MCF 10A (cell line): ENCODE data around the gene LOXL3. TPM values are rescaled to one million over a fixed set of nuclear protein-coding genes. Genes with fewer than 3 reads are reported as not detected.

Source experiments
- BruUV-seq: library from RNA; stranded (reverse); fragments of 400-500 nt; replicated peaks from 2 replicates; lab custom pipeline; 2021; lab: Mats Ljungman, UMichigan
- CTCF ChIA-PET: fragments of 300-600 bp; sonication (Branson Sonifier 250); formaldehyde crosslinking; extraction: SDS; loops from one replicate; lab custom pipeline; 2021; ENCODE audit warnings: antibody characterized with exemption, inconsistent platforms; lab: Yijun Ruan, JAX
- POLR2A ChIA-PET: fragments of 300-600, 350-650 bp; sonication (Branson Sonifier 250); formaldehyde crosslinking; extraction: SDS; loops from one replicate; lab custom pipeline; 2020; ENCODE audit warnings: antibody characterized with exemption, inconsistent platforms; lab: Yijun Ruan, JAX
- DNase-seq: peaks from one replicate; pipeline ENCODE4 v3.0.0-alpha.2; 2018; ENCODE audit not compliant: unreplicated experiment
- H3K27ac Mint-ChIP-seq: one replicate; pipeline ENCODE4 v1.8.0; 2022; ENCODE audit warnings: mild to moderate bottlenecking, low read depth, mixed read lengths; ENCODE audit not compliant: unreplicated experiment
- H3K27me3 Mint-ChIP-seq: one replicate; pipeline ENCODE4 v1.8.0; 2022; ENCODE audit warnings: mixed read lengths; ENCODE audit not compliant: insufficient read depth, unreplicated experiment
- H3K36me3 Mint-ChIP-seq: one replicate; pipeline ENCODE4 v1.8.0; 2022; ENCODE audit warnings: mild to moderate bottlenecking, moderate library complexity, mixed read lengths; ENCODE audit not compliant: insufficient read depth, unreplicated experiment
- H3K4me1 Mint-ChIP-seq: one replicate; pipeline ENCODE4 v1.8.0; 2022; ENCODE audit warnings: mixed read lengths; ENCODE audit not compliant: insufficient read depth, unreplicated experiment
- H3K4me3 Mint-ChIP-seq: one replicate; pipeline ENCODE4 v1.8.0; 2022; ENCODE audit warnings: mild to moderate bottlenecking, moderate library complexity, mixed read lengths; ENCODE audit not compliant: unreplicated experiment
- H3K9me3 Mint-ChIP-seq: one replicate; pipeline ENCODE4 v1.8.0; 2022; ENCODE audit warnings: mixed read lengths; ENCODE audit not compliant: unreplicated experiment
- intact Hi-C: fragments of 100-400 bp; cut with micrococcal nuclease; formaldehyde crosslinking; loops from 2 replicates; pipeline ENCODE4 v1.14.1; 2022
- total RNA-seq: library from RNA; stranded (reverse); gene quantifications from 2 replicates; pipeline ENCODE4 v1.2.3, GENCODE V29; 2022
- TF ChIP-seq, protein P1 (sequence below): fragments of 200-600 bp; IDR thresholded peaks from one replicate; pipeline ENCODE4 v1.8.0; 2022; ENCODE audit warnings: antibody characterized with exemption, mild to moderate bottlenecking; ENCODE audit not compliant: unreplicated experiment

The LOXL3 gene
- total RNA-seq, 1 experiment from 2014 or later, result 0.93 TPM

DNA sequence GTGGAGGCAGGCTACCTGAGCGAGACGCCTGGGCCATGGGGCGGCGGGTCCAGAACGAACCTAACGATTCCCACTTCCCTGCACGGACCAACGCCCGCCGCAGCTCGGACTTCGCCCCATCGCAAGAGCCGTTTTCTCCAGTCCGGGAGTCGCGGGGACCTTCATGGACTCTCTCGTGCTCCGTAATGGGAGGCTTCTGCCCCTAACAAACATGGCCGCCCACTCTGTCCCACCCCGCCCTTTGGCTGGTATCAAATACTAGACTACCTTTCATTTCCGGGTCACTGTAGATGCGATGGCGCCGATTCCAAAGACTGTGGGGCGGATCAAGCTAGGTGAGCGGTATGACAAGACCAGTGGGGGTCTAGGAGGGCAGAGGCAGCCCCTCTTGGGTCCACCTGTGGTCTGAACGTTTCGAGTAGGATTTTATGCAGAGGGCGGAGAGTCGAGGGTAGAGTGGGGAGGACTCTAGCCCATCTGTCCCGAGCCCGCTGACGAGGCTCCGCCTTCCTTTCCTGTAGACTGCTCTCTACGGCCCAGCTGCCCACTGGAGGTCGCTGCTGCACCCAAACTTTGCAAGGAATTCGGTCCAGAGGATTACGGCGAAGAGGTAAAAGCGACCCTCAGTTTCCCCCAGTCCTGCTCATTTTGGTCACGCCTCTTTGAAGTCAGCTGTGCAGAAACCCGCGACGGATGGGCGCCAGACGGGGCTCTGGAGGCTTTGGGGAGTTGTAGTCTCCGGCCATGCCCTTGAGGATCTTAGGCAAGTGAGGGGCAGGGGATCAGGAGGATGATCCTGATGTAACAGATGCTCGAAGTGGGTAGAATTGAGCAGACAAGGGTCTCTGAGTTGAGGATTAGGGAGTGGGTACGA, 70.7 kb downstream of the LOXL3 start, which contains the start of the genes CCDC142 and TTC31:
Gene CCDC142, minus strand, starts transcription at position 198 of the 874 bp plus-strand sequence. Its CDS starts 161 bp downstream, at position 37.
Gene TTC31, plus strand, starts transcription at position 281 of the 874 bp plus-strand sequence. Its CDS starts 15 bp downstream, at position 296.
- Mint-ChIP-seq H3K4me1 (peaks cover 20% of the 10 kb centered on the region), H3K9me3 (no peaks in the 10 kb centered on the region), H3K36me3 (peaks cover 13% of the 10 kb centered on the region), H3K27ac (peak within 1 kb of the TSS; percentile 89), H3K27me3 (no peaks in the 10 kb centered on the region), H3K4me3 (peak within 1 kb of the TSS; percentile 85)
- TF ChIP-seq, protein P1, sequence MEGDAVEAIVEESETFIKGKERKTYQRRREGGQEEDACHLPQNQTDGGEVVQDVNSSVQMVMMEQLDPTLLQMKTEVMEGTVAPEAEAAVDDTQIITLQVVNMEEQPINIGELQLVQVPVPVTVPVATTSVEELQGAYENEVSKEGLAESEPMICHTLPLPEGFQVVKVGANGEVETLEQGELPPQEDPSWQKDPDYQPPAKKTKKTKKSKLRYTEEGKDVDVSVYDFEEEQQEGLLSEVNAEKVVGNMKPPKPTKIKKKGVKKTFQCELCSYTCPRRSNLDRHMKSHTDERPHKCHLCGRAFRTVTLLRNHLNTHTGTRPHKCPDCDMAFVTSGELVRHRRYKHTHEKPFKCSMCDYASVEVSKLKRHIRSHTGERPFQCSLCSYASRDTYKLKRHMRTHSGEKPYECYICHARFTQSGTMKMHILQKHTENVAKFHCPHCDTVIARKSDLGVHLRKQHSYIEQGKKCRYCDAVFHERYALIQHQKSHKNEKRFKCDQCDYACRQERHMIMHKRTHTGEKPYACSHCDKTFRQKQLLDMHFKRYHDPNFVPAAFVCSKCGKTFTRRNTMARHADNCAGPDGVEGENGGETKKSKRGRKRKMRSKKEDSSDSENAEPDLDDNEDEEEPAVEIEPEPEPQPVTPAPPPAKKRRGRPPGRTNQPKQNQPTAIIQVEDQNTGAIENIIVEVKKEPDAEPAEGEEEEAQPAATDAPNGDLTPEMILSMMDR, result peak; percentile 81
- ChIA-PET CTCF (interaction anchor here (0.6 to 5.9 kb wide), 31 partner anchors 8 to 444 kb away, joined by 3 to 179 read pairs (median 5); partner anchors contain the start of genes AUP1, DQX1, HTRA2 and INO80B), POLR2A (interaction anchor here (0.6 to 5.0 kb wide), 20 partner anchors 9 to 275 kb away, joined by 3 to 102 read pairs (median 4); partner anchors contain the start of genes AUP1, DQX1, HTRA2 and INO80B)
- TSS peak; percentile 78 for BruUV-seq
- DNase-seq, result peak; percentile 97
- intact Hi-C loops, result loop anchor here (1.0 kb wide), 2 partner anchors 49 to 104 kb away; no protein-coding TSS in a partner anchor

Other genes starting within 250 kb of the LOXL3 start
- 0.12 and 0.70 TPM in 2 replicates for gene SLC4A5, start 210.5 kb downstream of the LOXL3 start, total RNA-seq
- 113 and 117 TPM in 2 replicates for gene DCTN1, start 173.6 kb downstream of the LOXL3 start, total RNA-seq
- 4.3 and 5.6 TPM in 2 replicates for gene C2orf81, start 132.3 kb downstream of the LOXL3 start, total RNA-seq
- 16.4 and 19.9 TPM in 2 replicates for gene WDR54, start 132.2 kb downstream of the LOXL3 start, total RNA-seq
- gene RTKN, start 112.0 kb downstream of the LOXL3 start, total RNA-seq, result 49.1 and 63.0 TPM in 2 replicates
- 34.6 and 36.0 TPM in 2 replicates for gene INO80B, start 98.9 kb downstream of the LOXL3 start, total RNA-seq
- 45.7 and 46.5 TPM in 2 replicates for gene WBP1, start 95.5 kb downstream of the LOXL3 start, total RNA-seq
- gene MOGS, start 88.6 kb downstream of the LOXL3 start, total RNA-seq, result 60.4 and 67.9 TPM in 2 replicates
- gene MRPL53, start 81.3 kb downstream of the LOXL3 start, total RNA-seq, result 115 and 123 TPM in 2 replicates
- 10.1 and 16.4 TPM in 2 replicates for gene CCDC142, start 70.9 kb downstream of the LOXL3 start, total RNA-seq
- gene TTC31, start 70.9 kb downstream of the LOXL3 start, total RNA-seq, result 17.6 and 18.1 TPM in 2 replicates
- gene LBX2, start 54.3 kb downstream of the LOXL3 start, total RNA-seq, result not detected in 2 replicates
- gene PCGF1, start 46.2 kb downstream of the LOXL3 start, total RNA-seq, result 37.5 and 41.6 TPM in 2 replicates
- gene TLX2, start 39.5 kb downstream of the LOXL3 start, total RNA-seq, result not detected in 2 replicates
- 4.3 and 4.7 TPM in 2 replicates for gene DQX1, start 27.7 kb downstream of the LOXL3 start, total RNA-seq
- 138 and 140 TPM in 2 replicates for gene AUP1, start 24.2 kb downstream of the LOXL3 start, total RNA-seq
- 27.6 and 33.0 TPM in 2 replicates for gene HTRA2, start 24.0 kb downstream of the LOXL3 start, total RNA-seq
- 3.4 and 4.6 TPM in 2 replicates for gene DOK1, start 778 bp upstream of the LOXL3 start, total RNA-seq
- gene M1AP, start 94.4 kb upstream of the LOXL3 start, total RNA-seq, result not detected in 2 replicates
- gene SEMA4F, start 100.3 kb upstream of the LOXL3 start, total RNA-seq, result 5.2 and 7.0 TPM in 2 replicates